ENCODE data around the gene LEKR1.

LEKR1 gene

DNA sequence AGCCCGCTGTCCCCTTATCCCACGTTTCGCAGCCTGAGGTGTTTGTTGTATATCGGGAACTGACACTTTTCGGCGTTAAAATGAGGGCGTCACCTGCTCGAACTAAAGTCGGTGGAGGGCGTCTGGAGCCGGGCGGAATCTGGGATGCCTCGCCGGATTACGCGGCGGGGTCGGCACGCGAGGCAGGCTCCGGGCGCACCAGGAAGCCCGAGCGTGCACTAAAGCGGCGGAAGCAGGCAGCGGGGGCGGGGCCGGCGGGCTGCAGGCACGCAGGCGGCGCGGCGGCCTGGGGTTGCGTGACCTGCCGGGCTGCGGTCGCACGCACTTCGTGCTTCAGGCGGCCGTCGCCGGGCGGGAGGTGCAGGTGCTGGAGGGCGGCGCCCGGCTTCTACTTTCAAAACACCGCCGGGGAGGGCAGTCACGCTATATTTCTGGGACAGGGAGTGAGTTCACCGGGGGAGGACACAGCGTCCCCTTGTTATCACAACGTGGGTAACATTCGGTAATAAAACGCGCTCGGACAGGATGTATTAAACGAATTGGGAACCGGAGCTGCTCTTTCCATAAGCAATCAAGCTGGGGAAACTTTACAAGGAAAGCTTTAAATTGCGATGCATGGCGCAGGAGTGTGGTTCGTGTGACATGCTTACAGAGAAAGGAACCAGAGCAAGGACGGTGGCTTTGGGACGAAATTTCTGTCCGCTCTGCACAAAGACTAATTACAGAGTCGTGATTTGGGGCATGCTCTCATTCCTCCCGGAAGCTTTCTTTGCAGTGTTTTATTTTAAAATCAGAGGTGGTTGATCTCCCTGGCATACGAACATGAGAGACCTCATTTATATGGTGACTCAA is 9.1 kb upstream of the LEKR1 start (continued):
- TF ChIP-seq, protein P1, sequence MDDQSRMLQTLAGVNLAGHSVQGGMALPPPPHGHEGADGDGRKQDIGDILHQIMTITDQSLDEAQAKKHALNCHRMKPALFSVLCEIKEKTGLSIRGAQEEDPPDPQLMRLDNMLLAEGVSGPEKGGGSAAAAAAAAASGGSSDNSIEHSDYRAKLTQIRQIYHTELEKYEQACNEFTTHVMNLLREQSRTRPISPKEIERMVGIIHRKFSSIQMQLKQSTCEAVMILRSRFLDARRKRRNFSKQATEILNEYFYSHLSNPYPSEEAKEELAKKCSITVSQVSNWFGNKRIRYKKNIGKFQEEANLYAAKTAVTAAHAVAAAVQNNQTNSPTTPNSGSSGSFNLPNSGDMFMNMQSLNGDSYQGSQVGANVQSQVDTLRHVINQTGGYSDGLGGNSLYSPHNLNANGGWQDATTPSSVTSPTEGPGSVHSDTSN (CRISPR knock-in tag; IDR thresholded peaks at IDR 0.05), result peak; percentile 40; the same call in 1 of the 2 replicates
- TF ChIP-seq ZNF776 (tag by site-specific recombination; IDR thresholded peaks at IDR 0.05; ENCODE audit: borderline replicate concordance) (no peak), ZBTB21 (tag by site-specific recombination; IDR thresholded peaks at IDR 0.05) (peak; percentile 54; the same call in 1 of the 2 replicates), KLF8 (tag by site-specific recombination; IDR thresholded peaks at IDR 0.05) (no peak), ZNF214 (tag by site-specific recombination; IDR thresholded peaks at IDR 0.05; ENCODE audit: borderline replicate concordance) (no peak), ZSCAN18 (tag by site-specific recombination; IDR thresholded peaks at IDR 0.05) (no peak), SP2 (tag by site-specific recombination; IDR thresholded peaks at IDR 0.05) (peak; percentile 32), ZNF169 (tag by site-specific recombination; IDR thresholded peaks at IDR 0.05) (no peak), ZNF2 (tag by site-specific recombination; IDR thresholded peaks at IDR 0.05) (no peak), BCL11A (tag by site-specific recombination; IDR thresholded peaks at IDR 0.05; ENCODE audit: low read depth) (peak; percentile 39; the same call in 1 of the 2 replicates), ZNF341 (tag by site-specific recombination; IDR thresholded peaks at IDR 0.05; ENCODE audit: low read depth) (peak; percentile 69), ZNF596 (tag by site-specific recombination; IDR thresholded peaks at IDR 0.05) (no peak), ZFHX2 (tag by site-specific recombination; conservative IDR thresholded peaks at IDR 0.05) (peak; percentile 72), YY1 (tag by site-specific recombination; IDR thresholded peaks at IDR 0.05) (no peak), ZNF555 (tag by site-specific recombination; conservative IDR thresholded peaks at IDR 0.05) (no peak), ZNF473 (tag by site-specific recombination; IDR thresholded peaks at IDR 0.05) (no peak), ZNF426 (tag by site-specific recombination; IDR thresholded peaks at IDR 0.05) (no peak), ZNF132 (tag by site-specific recombination; IDR thresholded peaks at IDR 0.05; ENCODE audit: borderline replicate concordance) (no peak), ZNF37A (tag by site-specific recombination; IDR thresholded peaks at IDR 0.05) (no peak), ZNF624 (tag by site-specific recombination; IDR thresholded peaks at IDR 0.05) (no peak), ZNF350 (tag by site-specific recombination; IDR thresholded peaks at IDR 0.05) (no peak), ZNF600 (tag by site-specific recombination; IDR thresholded peaks at IDR 0.05) (peak; percentile 57), ZNF521 (tag by site-specific recombination; IDR thresholded peaks at IDR 0.05) (no peak), AEBP2 (tag by site-specific recombination; IDR thresholded peaks at IDR 0.05; ENCODE audit: borderline replicate concordance) (no peak), ZNF843 (tag by site-specific recombination; IDR thresholded peaks at IDR 0.05) (peak; percentile 91), ZSCAN30 (tag by site-specific recombination; IDR thresholded peaks at IDR 0.05) (peak; percentile 96)
- TF ChIP-seq, protein P2, sequence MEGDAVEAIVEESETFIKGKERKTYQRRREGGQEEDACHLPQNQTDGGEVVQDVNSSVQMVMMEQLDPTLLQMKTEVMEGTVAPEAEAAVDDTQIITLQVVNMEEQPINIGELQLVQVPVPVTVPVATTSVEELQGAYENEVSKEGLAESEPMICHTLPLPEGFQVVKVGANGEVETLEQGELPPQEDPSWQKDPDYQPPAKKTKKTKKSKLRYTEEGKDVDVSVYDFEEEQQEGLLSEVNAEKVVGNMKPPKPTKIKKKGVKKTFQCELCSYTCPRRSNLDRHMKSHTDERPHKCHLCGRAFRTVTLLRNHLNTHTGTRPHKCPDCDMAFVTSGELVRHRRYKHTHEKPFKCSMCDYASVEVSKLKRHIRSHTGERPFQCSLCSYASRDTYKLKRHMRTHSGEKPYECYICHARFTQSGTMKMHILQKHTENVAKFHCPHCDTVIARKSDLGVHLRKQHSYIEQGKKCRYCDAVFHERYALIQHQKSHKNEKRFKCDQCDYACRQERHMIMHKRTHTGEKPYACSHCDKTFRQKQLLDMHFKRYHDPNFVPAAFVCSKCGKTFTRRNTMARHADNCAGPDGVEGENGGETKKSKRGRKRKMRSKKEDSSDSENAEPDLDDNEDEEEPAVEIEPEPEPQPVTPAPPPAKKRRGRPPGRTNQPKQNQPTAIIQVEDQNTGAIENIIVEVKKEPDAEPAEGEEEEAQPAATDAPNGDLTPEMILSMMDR (tag by site-specific recombination; IDR thresholded peaks at IDR 0.05), result peak; percentile 56; the same call in 1 of the 2 replicates
- TF ChIP-seq, protein P3, sequence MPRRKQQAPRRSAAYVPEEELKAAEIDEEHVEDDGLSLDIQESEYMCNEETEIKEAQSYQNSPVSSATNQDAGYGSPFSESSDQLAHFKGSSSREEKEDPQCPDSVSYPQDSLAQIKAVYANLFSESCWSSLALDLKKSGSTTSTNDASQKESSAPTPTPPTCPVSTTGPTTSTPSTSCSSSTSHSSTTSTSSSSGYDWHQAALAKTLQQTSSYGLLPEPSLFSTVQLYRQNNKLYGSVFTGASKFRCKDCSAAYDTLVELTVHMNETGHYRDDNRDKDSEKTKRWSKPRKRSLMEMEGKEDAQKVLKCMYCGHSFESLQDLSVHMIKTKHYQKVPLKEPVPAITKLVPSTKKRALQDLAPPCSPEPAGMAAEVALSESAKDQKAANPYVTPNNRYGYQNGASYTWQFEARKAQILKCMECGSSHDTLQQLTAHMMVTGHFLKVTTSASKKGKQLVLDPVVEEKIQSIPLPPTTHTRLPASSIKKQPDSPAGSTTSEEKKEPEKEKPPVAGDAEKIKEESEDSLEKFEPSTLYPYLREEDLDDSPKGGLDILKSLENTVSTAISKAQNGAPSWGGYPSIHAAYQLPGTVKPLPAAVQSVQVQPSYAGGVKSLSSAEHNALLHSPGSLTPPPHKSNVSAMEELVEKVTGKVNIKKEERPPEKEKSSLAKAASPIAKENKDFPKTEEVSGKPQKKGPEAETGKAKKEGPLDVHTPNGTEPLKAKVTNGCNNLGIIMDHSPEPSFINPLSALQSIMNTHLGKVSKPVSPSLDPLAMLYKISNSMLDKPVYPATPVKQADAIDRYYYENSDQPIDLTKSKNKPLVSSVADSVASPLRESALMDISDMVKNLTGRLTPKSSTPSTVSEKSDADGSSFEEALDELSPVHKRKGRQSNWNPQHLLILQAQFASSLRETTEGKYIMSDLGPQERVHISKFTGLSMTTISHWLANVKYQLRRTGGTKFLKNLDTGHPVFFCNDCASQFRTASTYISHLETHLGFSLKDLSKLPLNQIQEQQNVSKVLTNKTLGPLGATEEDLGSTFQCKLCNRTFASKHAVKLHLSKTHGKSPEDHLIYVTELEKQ (tag by site-specific recombination; IDR thresholded peaks at IDR 0.05; ENCODE audit: borderline replicate concordance), result 0 out of 2 replicates have a peak, but pooled peaks have one; percentile 71
- TF ChIP-seq, protein P4, sequence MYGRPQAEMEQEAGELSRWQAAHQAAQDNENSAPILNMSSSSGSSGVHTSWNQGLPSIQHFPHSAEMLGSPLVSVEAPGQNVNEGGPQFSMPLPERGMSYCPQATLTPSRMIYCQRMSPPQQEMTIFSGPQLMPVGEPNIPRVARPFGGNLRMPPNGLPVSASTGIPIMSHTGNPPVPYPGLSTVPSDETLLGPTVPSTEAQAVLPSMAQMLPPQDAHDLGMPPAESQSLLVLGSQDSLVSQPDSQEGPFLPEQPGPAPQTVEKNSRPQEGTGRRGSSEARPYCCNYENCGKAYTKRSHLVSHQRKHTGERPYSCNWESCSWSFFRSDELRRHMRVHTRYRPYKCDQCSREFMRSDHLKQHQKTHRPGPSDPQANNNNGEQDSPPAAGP (tag by site-specific recombination; IDR thresholded peaks at IDR 0.05), result 0 out of 2 replicates have a peak, but pooled peaks have one; percentile 48
